HG03139 (cell line): ENCODE results near the gene GDI2.
"Not testable (repeated sequence)": the region's sequence is repeated elsewhere in the genome, so short reads cannot be mapped to it uniquely, and the experiment has no call there.

Source experiments
- ATAC-seq: cut with Tn5 transposase; IDR thresholded peaks from one replicate; pipeline ENCODE4 v1.9.1; 2021; ENCODE audit not compliant: unreplicated experiment

Gene GDI2

GRCh38 chr10:5813341-5814109, at the start of gene GDI2:
Gene GDI2 (minus strand): TSS chr10:5813434. CDS start chr10:5813258, 176 bp downstream.
- ATAC-seq, result peak; percentile 73

- peak; percentile 90 for ATAC-seq
Measured at GRCh38 chr10:5862360-5862961, 49.2 kb upstream of the GDI2 start.

- no peak for ATAC-seq
Measured at GRCh38 chr10:5860066-5860465, 46.8 kb upstream of the GDI2 start.

DNA sequence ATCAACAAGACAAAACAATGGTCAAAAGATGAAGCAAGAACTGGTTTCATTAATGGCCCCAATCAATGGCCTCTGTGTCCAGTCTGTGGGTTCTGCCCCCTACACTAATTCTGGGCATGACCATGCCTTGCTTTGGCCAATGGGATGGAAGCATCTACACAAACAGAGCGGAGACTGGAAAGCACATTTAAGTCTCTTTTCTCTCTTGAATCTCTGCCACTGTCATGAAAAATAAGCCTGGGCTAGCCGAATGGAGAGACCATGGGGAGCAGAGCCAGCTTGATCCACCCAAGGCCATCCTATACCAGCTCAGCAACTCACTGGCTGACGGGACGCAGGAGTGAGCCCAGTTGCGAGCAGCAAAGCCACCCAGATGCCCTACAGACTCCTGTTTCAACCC, 45.6 kb upstream of the GDI2 start:
- no peak for ATAC-seq

DNA sequence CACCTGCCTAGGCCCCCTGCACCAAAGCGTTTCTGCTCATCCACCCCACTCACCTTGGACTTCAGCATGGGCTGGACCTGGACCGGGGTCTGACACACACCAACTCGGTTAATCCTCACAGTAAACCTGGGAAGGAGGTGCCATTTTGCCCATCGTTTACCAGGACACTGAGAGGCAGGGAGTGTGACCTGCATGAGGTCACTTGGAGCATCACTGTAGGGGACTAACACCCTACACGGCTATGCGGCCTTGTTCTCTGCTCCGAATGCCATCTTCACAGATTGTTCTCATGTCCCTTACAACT, 43.4 kb upstream of the GDI2 start:
- ATAC-seq, result no peak

DNA sequence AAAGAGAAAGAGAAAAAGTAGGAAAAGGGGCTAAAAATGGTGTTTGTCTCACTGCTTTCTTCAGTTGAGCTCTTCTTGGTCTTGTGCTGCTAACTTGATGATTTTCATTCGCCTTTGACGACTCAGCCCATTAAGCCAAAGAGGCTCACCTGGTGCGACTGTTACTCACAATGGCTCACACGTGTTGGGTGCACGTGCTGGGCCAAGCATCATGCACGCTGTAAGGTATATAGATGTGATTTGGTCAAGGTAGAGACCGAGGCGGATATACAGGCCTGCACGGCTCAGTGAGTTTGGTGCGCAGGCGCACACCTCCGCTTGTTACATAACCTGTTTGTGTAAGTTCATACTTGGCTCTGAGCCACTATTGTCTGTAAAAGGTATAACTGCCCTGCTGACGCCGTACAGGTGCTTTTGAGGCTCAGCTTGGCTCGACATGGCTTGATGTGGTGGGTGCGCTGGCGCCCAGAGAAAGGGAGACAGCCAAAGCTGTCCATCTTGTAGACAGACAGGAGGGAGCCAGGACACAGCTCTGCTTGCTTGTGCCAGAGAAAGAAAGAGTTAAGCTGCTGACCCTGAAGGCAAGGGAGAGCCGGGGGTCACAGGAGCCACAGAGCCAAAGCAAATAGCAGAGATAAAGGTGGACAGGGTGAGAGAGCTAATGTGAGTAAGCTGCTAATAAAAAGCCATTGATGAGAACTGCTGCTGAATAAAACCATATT, 42.9 kb upstream of the GDI2 start:
- no peak for ATAC-seq

- ATAC-seq, result no peak
Measured at GRCh38 chr10:5854131-5854475, 40.9 kb upstream of the GDI2 start.

DNA sequence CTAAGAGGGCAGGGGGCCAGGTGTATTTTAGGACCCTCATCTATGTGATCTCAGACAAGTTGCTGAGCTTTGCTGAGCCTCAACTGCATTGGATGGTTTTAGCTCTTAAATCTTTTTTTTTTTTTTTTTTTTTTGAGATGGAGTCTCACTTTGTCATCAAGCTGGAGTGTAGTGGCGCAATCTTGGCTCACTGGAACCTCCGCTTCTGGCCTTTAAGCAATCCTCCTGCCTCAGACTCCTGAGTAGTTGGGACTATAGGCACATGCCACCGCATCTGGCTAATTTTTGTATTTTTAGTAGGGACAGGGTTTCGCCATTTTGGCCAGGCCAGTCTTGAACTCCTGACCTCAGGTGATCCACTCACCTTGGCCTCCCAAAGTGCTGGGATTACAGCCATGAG, 33.4 kb upstream of the GDI2 start:
- not testable (repeated sequence) for ATAC-seq

- no peak for ATAC-seq
Measured at GRCh38 chr10:5844345-5845055, 31.3 kb upstream of the GDI2 start.

GRCh38 chr10:5843686-5844344, 30.6 kb upstream of the GDI2 start:
- no peak for ATAC-seq

- no peak for ATAC-seq
Measured at GRCh38 chr10:5841965-5842364, 28.7 kb upstream of the GDI2 start.

DNA sequence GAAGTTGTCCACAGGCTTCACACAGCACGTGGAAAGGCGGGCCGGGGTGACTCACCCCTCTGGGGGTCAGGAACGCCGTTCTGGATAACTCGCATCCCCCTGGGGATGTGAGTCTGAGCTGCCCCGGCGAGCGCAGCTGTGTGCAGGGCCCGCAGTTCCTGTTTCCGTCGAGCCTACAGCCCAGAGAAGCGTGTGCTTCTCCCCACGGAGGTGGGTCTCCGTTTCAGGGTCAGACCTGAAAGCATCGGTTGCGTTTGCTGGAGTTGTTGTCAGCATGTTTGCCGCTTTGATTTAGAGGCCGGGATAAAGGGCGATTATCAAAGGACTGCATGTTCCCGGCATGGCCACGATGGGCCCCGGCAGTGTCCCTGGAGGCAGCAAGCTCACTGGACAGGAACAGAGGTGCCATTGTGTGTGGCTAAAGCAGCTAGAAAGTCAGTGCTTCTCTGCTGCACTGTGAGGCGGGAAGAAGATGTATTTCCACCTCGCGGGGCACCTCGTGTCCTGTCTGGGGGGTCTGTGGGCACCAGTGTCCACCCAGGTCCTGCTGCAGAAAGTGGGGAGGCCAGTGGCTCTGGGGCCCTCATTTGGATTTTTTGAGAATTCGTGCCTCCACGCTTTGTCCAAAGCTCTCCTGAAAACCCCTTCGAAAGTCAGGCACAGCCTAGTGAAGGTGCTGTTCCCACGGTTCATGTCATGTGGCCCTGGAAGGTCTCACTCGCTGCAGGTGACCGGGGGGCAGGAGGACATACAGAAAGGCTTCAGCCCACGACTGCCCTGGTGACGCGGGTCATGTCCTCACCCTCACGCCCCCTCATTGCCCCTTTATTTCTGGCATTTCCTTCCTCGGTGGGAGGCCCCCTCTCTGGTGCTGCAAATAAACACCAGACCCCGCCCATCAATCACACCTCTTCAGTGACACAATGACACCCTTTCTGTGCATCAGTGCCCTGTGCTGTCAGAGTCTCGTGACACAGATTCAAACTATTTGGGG, 27.4 kb upstream of the GDI2 start:
- peak; percentile 81 for ATAC-seq

DNA sequence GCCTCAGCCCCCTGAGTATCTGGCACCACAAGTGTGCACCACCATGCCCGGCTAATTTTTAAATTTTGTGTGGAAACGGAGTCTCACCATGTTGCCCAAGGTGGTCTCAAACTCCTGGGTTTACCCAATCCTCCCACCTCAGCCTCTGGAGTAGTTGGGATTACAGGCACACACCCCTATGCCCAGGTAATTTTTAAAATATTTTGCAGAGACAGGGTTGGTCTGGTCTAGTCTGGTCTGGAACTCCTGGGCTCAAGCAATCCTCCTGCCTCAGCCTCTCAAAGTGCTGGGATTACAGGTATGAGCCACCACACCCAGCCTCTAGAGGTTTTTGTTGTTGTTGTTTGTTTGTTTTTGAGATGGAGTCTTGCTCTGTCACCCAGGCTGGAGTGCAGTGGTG, 22.9 kb upstream of the GDI2 start:
- ATAC-seq, result not testable (repeated sequence)

DNA sequence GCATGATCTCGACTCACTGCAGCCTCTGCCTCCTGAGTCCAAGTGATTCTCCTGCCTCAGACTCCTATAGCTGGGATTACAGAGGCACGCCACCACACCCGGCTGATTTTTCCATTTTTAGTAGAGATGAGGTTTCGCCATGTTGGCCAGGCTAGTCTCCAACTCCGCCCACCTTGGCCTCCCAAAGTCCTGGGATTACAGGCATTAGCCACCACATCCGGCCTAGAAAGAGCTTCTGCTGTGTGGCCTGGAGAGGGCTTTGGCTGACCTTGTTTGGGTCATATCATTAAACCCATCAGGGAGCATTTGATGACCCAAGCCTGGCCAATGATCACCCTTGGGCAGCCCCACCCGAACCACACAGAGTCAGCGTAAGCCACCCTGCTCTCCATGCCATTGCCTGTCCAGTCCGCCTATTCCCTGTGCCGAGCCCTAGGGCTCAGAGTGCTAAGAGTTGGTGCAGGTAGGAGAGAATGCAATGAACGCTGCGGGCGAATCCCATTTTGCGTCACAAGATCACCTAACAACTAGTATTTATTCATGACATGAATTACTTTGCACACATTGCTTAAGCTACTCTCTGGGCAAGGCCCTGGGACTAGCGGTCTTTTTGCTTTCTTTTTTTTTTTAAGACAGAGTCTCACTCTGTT, 22.3 kb upstream of the GDI2 start:
- no peak for ATAC-seq

- no peak for ATAC-seq
Measured at GRCh38 chr10:5833814-5834213, 20.6 kb upstream of the GDI2 start.

- ATAC-seq, result no peak
Measured at GRCh38 chr10:5832946-5833345, 19.7 kb upstream of the GDI2 start.

- no peak for ATAC-seq
Measured at GRCh38 chr10:5831446-5831782, 18.2 kb upstream of the GDI2 start.

DNA sequence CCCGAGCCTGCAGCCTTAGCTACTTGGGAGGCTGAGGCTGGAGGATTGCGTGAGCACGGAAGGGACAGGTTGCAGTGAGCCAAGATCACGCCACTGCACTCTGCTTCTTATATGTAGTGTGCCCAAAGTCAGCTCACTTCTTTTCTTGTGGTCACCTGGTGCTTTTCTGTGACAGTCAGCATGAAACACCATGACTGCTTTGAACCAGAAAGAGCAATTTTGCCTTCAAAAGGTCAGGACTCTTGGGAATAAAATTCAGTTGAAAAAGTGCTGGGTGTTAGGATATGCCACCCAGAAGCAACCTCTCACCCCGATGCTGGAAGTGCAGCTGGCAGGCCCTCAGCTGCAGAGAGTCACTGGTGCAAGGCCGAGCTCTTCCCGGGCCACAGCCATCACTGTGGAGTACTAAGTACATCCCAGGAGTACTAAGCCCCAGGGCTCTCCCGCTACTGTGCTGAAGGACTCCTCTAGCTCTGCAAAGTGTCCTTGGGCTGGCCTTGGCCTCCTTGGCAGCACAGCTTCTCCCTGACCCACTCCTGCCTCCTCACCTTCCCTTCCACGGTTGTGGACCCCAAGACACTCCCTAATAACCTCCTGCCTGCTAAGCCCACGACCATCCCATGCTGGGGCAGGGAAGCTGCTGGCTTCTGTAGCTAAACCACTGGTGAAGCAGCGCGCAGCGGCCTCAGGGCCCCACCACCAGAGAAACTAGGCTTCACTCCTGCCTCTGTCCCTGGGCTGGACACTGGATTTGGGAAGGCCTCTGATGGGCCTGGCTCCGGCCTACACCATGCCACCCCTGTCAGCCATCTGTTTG, 17.6 kb upstream of the GDI2 start:
- ATAC-seq, result no peak

GRCh38 chr10:5829267-5829666, 16.0 kb upstream of the GDI2 start:
- no peak for ATAC-seq
